BE2C (cell line): ENCODE data around the gene PLXNB2.
A peak's percentile ranks its signal among the peaks of the same experiment; 100 is the strongest.

ENCODE experiments used
- DNase-seq: peaks from one replicate; pipeline ENCODE4 v3.0.0-alpha.2; 2020
- H3K27me3 ChIP-seq: fragments of 250-450 bp; sonication (Bioruptor Pico); 2 replicates; pipeline ENCODE4 v1.5.1; 2020; ENCODE audit warnings: mild to moderate bottlenecking
- H3K36me3 ChIP-seq: fragments of 250-450 bp; sonication (Bioruptor Pico); 2 replicates; pipeline ENCODE4 v1.5.1; 2020; ENCODE audit warnings: mild to moderate bottlenecking
- H3K4me1 ChIP-seq: fragments of 250-450 bp; sonication (Bioruptor Pico); 2 replicates; pipeline ENCODE4 v1.5.1; 2020
- H3K4me3 ChIP-seq: 2 replicates; pipeline ENCODE4 v1.5.1; 2011; ENCODE audit warnings: low read depth, low read length
- H3K9me3 ChIP-seq: fragments of 250-450 bp; sonication (Bioruptor Pico); 2 replicates; pipeline ENCODE4 v1.5.1; 2020
- CTCF ChIP-seq: IDR thresholded peaks from 2 replicates; pipeline ENCODE4 v1.5.1; 2012; ENCODE audit warnings: mild to moderate bottlenecking, low read depth, low read length

The PLXNB2 gene

DNA sequence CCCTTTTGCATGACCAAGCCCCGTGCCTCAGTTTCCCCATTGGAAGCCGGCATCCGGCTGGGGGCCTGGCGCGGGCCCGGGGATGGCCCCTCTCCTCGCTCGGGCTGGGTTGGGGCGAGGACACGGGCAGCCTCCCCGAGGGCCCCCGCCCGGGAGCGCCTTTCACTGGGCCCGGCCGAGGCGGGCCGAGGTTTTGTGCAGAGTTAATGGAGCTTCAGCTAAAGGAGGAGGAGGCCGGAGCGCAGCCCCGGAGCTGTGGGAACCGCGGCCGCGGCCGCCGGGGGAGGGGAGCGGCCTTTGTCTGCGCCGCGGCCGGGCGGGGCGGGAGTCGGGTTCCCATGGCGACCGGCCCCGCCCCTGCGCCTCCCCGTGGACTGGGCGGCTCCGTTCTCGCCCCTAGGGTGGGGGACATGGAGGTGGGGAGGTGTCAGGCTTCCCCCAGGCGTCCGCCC lies 35.9 kb downstream of the PLXNB2 start:
- peaks cover 17% of the 10 kb centered on the region for H3K4me1 ChIP-seq
- peaks cover 5% of the 10 kb centered on the region for H3K27me3 ChIP-seq
- H3K36me3 ChIP-seq, result peaks cover 13% of the 10 kb centered on the region
- peak overlapping the region; percentile 65 for H3K4me3 ChIP-seq
- H3K9me3 ChIP-seq, result no peaks in the 10 kb centered on the region
- no peak for TF ChIP-seq CTCF
- DNase-seq, result peak; percentile 87

DNA sequence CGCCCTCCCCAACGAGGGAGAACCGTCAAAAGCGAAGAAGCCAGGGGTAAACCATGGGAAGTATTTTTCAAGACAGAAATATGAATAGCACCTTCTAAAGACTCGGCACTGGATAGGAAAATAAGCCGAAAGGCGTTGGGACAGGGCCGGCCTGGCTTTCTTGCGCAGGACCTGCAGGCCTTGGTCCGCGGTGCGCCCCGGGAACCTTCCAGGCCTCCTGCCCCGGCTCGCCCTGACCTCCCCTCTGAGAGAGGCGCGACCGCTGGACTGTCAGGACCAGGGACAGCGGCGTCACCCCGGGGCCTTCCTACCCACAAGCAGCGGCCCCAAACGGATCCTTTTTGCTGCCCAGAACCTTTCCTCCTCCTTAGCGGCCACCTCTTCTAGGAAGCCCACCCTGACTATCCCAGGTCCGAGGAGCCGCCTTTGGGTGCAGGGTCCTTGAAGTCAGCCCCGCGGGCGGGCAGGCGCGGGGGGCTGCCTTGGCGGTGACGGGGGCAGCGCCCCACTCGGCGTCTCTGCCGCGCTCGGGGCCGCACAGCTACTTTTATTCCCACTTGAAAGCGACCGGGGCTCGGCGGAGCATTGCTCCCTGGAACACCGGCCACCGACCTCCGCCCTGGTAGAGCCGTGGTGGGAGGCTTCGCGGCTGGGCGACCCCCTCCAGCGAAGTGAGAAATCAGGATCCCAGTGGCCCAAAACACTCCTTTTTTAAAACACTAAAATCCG lies 36.6 kb downstream of the PLXNB2 start:
- peak; percentile 35 for DNase-seq

GRCh38 chr22:50269970-50270665 lies 37.3 kb downstream of the PLXNB2 start, which contains the start of gene MAPK11:
MAPK11 (minus strand) TSS chr22:50270380; CDS start chr22:50270292, 88 bp downstream.
- peaks cover 17% of the 10 kb centered on the region for H3K4me1 ChIP-seq
- TF ChIP-seq CTCF, result no peak
- peak within 1 kb of the TSS; percentile 65 for H3K4me3 ChIP-seq
- no peaks in the 10 kb centered on the region for H3K9me3 ChIP-seq
- H3K27me3 ChIP-seq, result peaks cover 5% of the 10 kb centered on the region
- peak; percentile 49 for DNase-seq
- H3K36me3 ChIP-seq, result peaks cover 6% of the 10 kb centered on the region

More for the DNA sequence above, 36.6 kb downstream of the PLXNB2 start:
- H3K4me3 ChIP-seq, result peak overlapping the region; percentile 65
- peaks cover 5% of the 10 kb centered on the region for H3K27me3 ChIP-seq
- TF ChIP-seq CTCF, result no peak
- peaks cover 11% of the 10 kb centered on the region for H3K36me3 ChIP-seq
- H3K9me3 ChIP-seq, result no peaks in the 10 kb centered on the region
- peaks cover 17% of the 10 kb centered on the region for H3K4me1 ChIP-seq

GRCh38 chr22:50269573-50269969 lies 37.9 kb downstream of the PLXNB2 start:
- peaks cover 5% of the 10 kb centered on the region for H3K27me3 ChIP-seq
- no peak for TF ChIP-seq CTCF
- no peaks in the 10 kb centered on the region for H3K9me3 ChIP-seq
- DNase-seq, result no peak
- peak overlapping the region; percentile 37 for H3K4me3 ChIP-seq
- H3K4me1 ChIP-seq, result peaks cover 14% of the 10 kb centered on the region
- H3K36me3 ChIP-seq, result peaks cover 3% of the 10 kb centered on the region; the same call in 1 of the 2 replicates

- H3K4me1 ChIP-seq, result peaks cover 9% of the 10 kb centered on the region
- DNase-seq, result no peak
- no peak overlapping the region for H3K4me3 ChIP-seq
- TF ChIP-seq CTCF, result no peak
- no peaks in the 10 kb centered on the region for H3K36me3 ChIP-seq
- no peaks in the 10 kb centered on the region for H3K9me3 ChIP-seq
- H3K27me3 ChIP-seq, result peaks cover 5% of the 10 kb centered on the region
Observed at GRCh38 chr22:50268655-50269113, 38.8 kb downstream of the PLXNB2 start.
